ENCODE results near the gene GLYR1.

GLYR1 gene

GRCh38 chr16:4836727-4837126 lies 10.4 kb downstream of the GLYR1 start:
- no peaks in the 10 kb centered on the region for H3K27me3 ChIP-seq (ENCODE audit: insufficient read depth, low read length)
- peaks cover 92% of the 10 kb centered on the region for H3K36me3 ChIP-seq (ENCODE audit: insufficient read depth, low read length)
- H3K4me1 ChIP-seq (ENCODE audit: insufficient read depth, low read length, severe bottlenecking): no peaks in the 10 kb centered on the region
- no peak overlapping the region for H3K9ac ChIP-seq (ENCODE audit: low read length)
- H3K79me2 ChIP-seq (ENCODE audit: insufficient read depth, low read length): no peaks in the 10 kb centered on the region
- H3K9me2 ChIP-seq (ENCODE audit: low read depth, low read length): no peaks in the 10 kb centered on the region
- no peaks in the 10 kb centered on the region for H3K9me3 ChIP-seq (ENCODE audit: low read length)
- H3F3A ChIP-seq (ENCODE audit: insufficient read depth, low read length): no peaks in the 10 kb centered on the region
- no peak overlapping the region for H3K4me2 ChIP-seq (ENCODE audit: low read length)
- no peak overlapping the region for H2AFZ ChIP-seq (ENCODE audit: low read length)
- no peak for TF ChIP-seq CTCF (IDR thresholded peaks at IDR 0.05; ENCODE audit: low read length)
- TF ChIP-seq EZH2 (IDR thresholded peaks at IDR 0.05; ENCODE audit: borderline replicate concordance, low read length): no peak
- no peak overlapping the region for H3K4me3 ChIP-seq (ENCODE audit: low read depth, low read length, poor library complexity, severe bottlenecking)
- no peaks in the 10 kb centered on the region for H4K20me1 ChIP-seq (ENCODE audit: insufficient read depth, low read length)
- no peak overlapping the region for H3K27ac ChIP-seq (ENCODE audit: low read depth, low read length, poor library complexity, severe bottlenecking)

GRCh38 chr16:4833584-4833983 lies 13.5 kb downstream of the GLYR1 start:
- H3K9ac ChIP-seq (ENCODE audit: low read length): no peak overlapping the region
- no peak overlapping the region for H3K4me3 ChIP-seq (ENCODE audit: low read depth, low read length, poor library complexity, severe bottlenecking)
- no peaks in the 10 kb centered on the region for H4K20me1 ChIP-seq (ENCODE audit: insufficient read depth, low read length)
- no peaks in the 10 kb centered on the region for H3K9me2 ChIP-seq (ENCODE audit: low read depth, low read length)
- H3K79me2 ChIP-seq (ENCODE audit: insufficient read depth, low read length): no peaks in the 10 kb centered on the region
- peaks cover 88% of the 10 kb centered on the region for H3K36me3 ChIP-seq (ENCODE audit: insufficient read depth, low read length)
- H3K4me1 ChIP-seq (ENCODE audit: insufficient read depth, low read length, severe bottlenecking): no peaks in the 10 kb centered on the region
- no peak overlapping the region for H3K4me2 ChIP-seq (ENCODE audit: low read length)
- H3K27me3 ChIP-seq (ENCODE audit: insufficient read depth, low read length): no peaks in the 10 kb centered on the region
- H2AFZ ChIP-seq (ENCODE audit: low read length): no peak overlapping the region
- no peak overlapping the region for H3K27ac ChIP-seq (ENCODE audit: low read depth, low read length, poor library complexity, severe bottlenecking)
- no peaks in the 10 kb centered on the region for H3K9me3 ChIP-seq (ENCODE audit: low read length)
- no peaks in the 10 kb centered on the region for H3F3A ChIP-seq (ENCODE audit: insufficient read depth, low read length)
- no peak for TF ChIP-seq EZH2 (IDR thresholded peaks at IDR 0.05; ENCODE audit: borderline replicate concordance, low read length)
- TF ChIP-seq CTCF (IDR thresholded peaks at IDR 0.05; ENCODE audit: low read length): no peak

- Histone ChIP-seq H3K79me2 (ENCODE audit: insufficient read depth, low read length) (no peaks in the 10 kb centered on the region), H3K36me3 (ENCODE audit: insufficient read depth, low read length) (peaks cover 86% of the 10 kb centered on the region), H3K4me2 (ENCODE audit: low read length) (no peak overlapping the region), H3K27ac (ENCODE audit: low read depth, low read length, poor library complexity, severe bottlenecking) (no peak overlapping the region), H3K9me2 (ENCODE audit: low read depth, low read length) (no peaks in the 10 kb centered on the region), H3K9ac (ENCODE audit: low read length) (no peak overlapping the region), H2AFZ (ENCODE audit: low read length) (no peak overlapping the region), H3K4me3 (ENCODE audit: low read depth, low read length, poor library complexity, severe bottlenecking) (no peak overlapping the region), H3F3A (ENCODE audit: insufficient read depth, low read length) (no peaks in the 10 kb centered on the region), H4K20me1 (ENCODE audit: insufficient read depth, low read length) (no peaks in the 10 kb centered on the region), H3K27me3 (ENCODE audit: insufficient read depth, low read length) (no peaks in the 10 kb centered on the region), H3K9me3 (ENCODE audit: low read length) (no peaks in the 10 kb centered on the region), H3K4me1 (ENCODE audit: insufficient read depth, low read length, severe bottlenecking) (no peaks in the 10 kb centered on the region)
- TF ChIP-seq EZH2 (IDR thresholded peaks at IDR 0.05; ENCODE audit: borderline replicate concordance, low read length) (no peak), CTCF (IDR thresholded peaks at IDR 0.05; ENCODE audit: low read length) (no peak)
Observed at GRCh38 chr16:4832698-4833343, 14.3 kb downstream of the GLYR1 start.

Measured in OCI-LY1 (cell line).